CD4-positive, alpha-beta T cell treated with Interleukin-15 for 4 hours (primary cell): ENCODE measurements around the gene SEC23B.
"Not testable (repeated sequence)": the region's sequence is repeated elsewhere in the genome, so short reads cannot be mapped to it uniquely, and the experiment has no call there.

Experiments used
- DNase-seq: peaks from one replicate; pipeline ENCODE4 v3.0.0-alpha.2; 2020; ENCODE audit warnings: low spot score

The SEC23B gene

GRCh38 chr20:18526761-18527160, 19.0 kb downstream of the SEC23B start:
- DNase-seq = not testable (repeated sequence)

GRCh38 chr20:18527339-18527738, 19.6 kb downstream of the SEC23B start:
- no peak for DNase-seq

- DNase-seq = no peak
These were observed 20.1 kb downstream of the SEC23B start for GRCh38 chr20:18527836-18528235.

GRCh38 chr20:18529041-18529440, 21.3 kb downstream of the SEC23B start:
- no peak for DNase-seq

GRCh38 chr20:18532626-18533025, 24.9 kb downstream of the SEC23B start:
- no peak for DNase-seq

GRCh38 chr20:18533491-18533890, 25.8 kb downstream of the SEC23B start:
- DNase-seq = no peak

GRCh38 chr20:18533978-18534644, 26.4 kb downstream of the SEC23B start:
- no peak for DNase-seq

- DNase-seq = no peak
These were observed 29.9 kb downstream of the SEC23B start for GRCh38 chr20:18537651-18538050.

- no peak for DNase-seq
These were observed 34.0 kb downstream of the SEC23B start for GRCh38 chr20:18541741-18542140.

GRCh38 chr20:18543216-18543615, 35.5 kb downstream of the SEC23B start:
- DNase-seq = no peak

- DNase-seq = no peak
These were observed 36.2 kb downstream of the SEC23B start for GRCh38 chr20:18543932-18544331.

GRCh38 chr20:18545566-18545965, 37.8 kb downstream of the SEC23B start:
- DNase-seq = no peak

GRCh38 chr20:18548465-18548864, 40.7 kb downstream of the SEC23B start:
- no peak for DNase-seq

GRCh38 chr20:18553746-18554145, 46.0 kb downstream of the SEC23B start:
- no peak for DNase-seq

GRCh38 chr20:18566892-18567738, 59.4 kb downstream of the SEC23B start, which contains the start of gene SMIM26:
TSS of gene SMIM26 (plus strand) at chr20:18567432. CDS start at chr20:18567479, 47 bp downstream.
- DNase-seq = peak; percentile 95

- no peak for DNase-seq
These were observed 60.0 kb downstream of the SEC23B start for GRCh38 chr20:18567739-18568091.

GRCh38 chr20:18571009-18571408, 63.3 kb downstream of the SEC23B start:
- no peak for DNase-seq

- no peak for DNase-seq
These were observed 63.8 kb downstream of the SEC23B start for GRCh38 chr20:18571578-18571977.

- no peak for DNase-seq
These were observed 70.2 kb downstream of the SEC23B start for GRCh38 chr20:18577942-18578341.

- no peak for DNase-seq
These were observed 70.8 kb downstream of the SEC23B start for GRCh38 chr20:18578581-18578980.

- DNase-seq = no peak
These were observed 72.3 kb downstream of the SEC23B start for GRCh38 chr20:18580012-18580411.

GRCh38 chr20:18585134-18585533, 77.4 kb downstream of the SEC23B start:
- DNase-seq = no peak
